Right ventricle myocardium superior (tissue), 1 donor: ENCODE data around the gene RIN2. TPM values are rescaled to one million over a fixed set of nuclear protein-coding genes. Genes with fewer than 3 reads are reported as not detected.
"Not testable (repeated sequence)": the region's sequence is repeated elsewhere in the genome, so short reads cannot be mapped to it uniquely, and the experiment has no call there.

ENCODE experiments used
- ATAC-seq: fragments of 200-7000 bp; cut with Tn5 transposase; one replicate; pipeline ENCODE4 v1.9.1; 2020; ENCODE audit warnings: mild to moderate bottlenecking; ENCODE audit not compliant: poor library complexity
- DNase-seq: peaks from one replicate; pipeline ENCODE4 v3.0.0-alpha.2; 2020
- intact Hi-C: fragments of 100-400 bp; cut with DNase I; formaldehyde crosslinking; loops from one replicate; pipeline ENCODE4 v1.11.2; 2022
- total RNA-seq: library from RNA; stranded (reverse); fragmentation: NEBNext Ultra II Directional; extraction: Animal tissue kit (Norgen Biotek cat#: 25700); gene quantifications from one replicate; pipeline ENCODE4 v1.2.1, GENCODE V29; 2021
- donor health status: DM: no; HTN: yes; CAD: no; lungs with severe emphysema.

Gene RIN2
- total RNA-seq, 1 donor from 2014 or later, result 52.4 TPM

DNA sequence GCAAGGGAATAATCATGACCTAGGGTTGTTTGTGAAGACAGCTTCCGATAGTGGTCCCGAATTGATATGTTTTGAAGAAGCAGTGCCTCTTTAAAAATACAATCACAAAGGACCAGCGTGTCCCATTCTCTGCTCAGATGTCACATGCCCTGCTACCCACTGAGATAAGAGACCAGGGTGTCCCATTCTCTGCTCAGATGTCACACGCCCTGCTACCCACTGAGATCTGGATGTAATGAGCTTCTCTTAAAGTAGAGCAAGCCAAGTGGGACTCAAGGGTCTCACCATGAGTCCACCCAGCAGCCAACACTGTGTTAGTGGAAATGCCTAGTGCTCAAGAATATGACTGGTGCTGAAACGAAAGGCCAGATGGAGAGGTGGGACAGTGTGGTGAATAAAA lies 22.2 kb downstream of the RIN2 start:
- intact Hi-C loops, result loop anchor here (5.0 to 10.0 kb wide), 2 partner anchors 85 to 212 kb away; no protein-coding TSS in a partner anchor
- no peak for DNase-seq
- ATAC-seq, result peak; percentile 66

DNA sequence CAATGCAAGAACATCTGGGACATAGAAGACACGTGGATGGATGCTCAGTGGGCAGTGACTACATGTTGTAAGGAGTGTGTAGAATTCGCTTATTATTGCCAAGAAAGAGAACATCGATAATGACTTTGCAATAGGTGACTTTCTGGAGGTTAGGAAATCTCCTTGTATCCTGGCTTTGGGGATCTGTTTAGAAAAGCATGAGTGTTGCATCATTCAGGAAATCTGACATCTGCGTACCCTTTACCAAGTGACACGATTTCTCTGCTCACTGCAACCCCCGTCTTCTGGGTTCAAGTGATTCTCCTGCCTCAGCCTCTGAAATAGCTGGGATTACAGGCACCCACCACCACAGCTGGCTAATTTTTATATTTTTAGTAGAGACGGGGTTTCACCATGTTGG lies 23.2 kb downstream of the RIN2 start:
- ATAC-seq (no peak), DNase-seq (no peak)
- intact Hi-C loops, result loop anchor here (5.0 to 10.0 kb wide), 2 partner anchors 86 to 211 kb away; no protein-coding TSS in a partner anchor

DNA sequence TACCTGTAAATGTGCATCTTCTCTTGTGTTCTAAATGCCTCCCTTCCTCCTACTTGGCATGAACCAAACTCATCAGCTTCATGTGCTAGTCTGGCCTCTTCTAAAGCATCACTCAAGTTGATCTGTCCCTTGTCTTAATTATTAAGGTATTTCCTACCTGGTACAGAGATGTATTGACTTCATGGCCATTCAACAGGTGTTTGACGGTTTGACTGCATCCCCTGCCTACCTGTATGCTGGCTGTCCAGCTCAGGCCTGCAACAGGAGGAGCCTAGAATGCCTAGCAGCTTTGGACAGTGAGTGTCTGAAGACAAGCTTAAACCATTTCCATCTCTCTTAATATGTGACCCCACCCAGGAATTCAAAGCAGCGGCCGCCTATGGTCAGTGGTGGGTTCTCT lies 24.6 kb downstream of the RIN2 start:
- DNase-seq, result no peak
- intact Hi-C loops, result loop anchor here (5.0 to 10.0 kb wide), 2 partner anchors 88 to 210 kb away; no protein-coding TSS in a partner anchor
- no peak for ATAC-seq

DNA sequence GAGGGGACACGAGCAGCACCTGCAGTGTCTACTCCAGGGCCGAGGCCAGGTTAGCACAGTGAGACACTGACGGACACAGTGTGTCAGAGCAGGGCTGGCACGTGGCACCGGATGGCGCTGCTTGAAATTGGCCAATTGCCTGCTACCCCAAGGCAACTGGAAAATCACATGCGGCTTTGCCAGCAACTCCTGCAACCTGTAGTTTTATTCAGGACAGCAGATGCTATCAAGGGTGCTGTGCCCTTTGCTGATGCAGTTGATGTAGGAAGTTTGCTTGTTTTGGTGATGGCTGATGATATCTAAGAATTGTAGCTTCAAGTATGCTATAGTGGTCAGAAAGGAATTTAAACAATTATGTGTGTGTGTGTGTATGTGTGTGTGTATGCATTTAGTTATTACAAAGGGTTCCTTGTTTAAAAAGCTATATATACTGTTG lies 25.9 kb downstream of the RIN2 start:
- intact Hi-C loops, result loop anchor here (5.0 to 10.0 kb wide), 2 partner anchors 89 to 208 kb away; no protein-coding TSS in a partner anchor
- ATAC-seq (peak; percentile 42), DNase-seq (peak; percentile 67)

DNA sequence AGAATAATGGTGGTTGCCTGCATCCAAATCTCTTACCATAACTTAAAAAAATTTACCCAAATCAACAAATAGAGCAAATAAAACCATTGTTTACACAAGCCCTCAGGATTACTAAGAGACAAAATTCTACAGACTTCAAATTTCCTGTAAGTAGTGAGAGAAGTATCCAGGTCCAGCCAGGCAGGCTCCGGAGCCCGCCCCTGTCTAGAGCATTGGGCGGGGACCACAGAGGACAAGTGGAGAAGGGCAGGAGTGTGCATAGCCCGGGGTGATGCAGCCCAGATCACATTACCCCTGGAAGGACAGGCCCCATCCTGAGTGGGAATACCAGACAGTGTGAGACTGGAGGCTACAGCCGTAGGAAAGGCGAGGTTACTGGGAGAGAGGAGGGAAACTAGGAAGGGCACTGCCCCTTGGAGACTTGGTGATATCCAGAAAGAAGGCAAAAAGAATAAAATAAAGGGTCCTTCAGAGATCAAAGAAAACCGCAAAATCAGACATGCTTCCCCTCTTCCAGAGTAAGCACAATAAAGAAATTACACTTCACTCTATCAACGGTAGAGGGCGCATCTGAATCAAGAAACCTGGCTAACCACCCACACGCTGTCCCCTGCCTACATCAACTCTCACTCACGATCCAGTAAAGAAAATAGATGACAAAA lies 26.6 kb downstream of the RIN2 start:
- ATAC-seq (peak; percentile 79), DNase-seq (peak; percentile 58)
- intact Hi-C loops, result loop anchor here (5.0 to 10.0 kb wide), 2 partner anchors 90 to 208 kb away; no protein-coding TSS in a partner anchor

DNA sequence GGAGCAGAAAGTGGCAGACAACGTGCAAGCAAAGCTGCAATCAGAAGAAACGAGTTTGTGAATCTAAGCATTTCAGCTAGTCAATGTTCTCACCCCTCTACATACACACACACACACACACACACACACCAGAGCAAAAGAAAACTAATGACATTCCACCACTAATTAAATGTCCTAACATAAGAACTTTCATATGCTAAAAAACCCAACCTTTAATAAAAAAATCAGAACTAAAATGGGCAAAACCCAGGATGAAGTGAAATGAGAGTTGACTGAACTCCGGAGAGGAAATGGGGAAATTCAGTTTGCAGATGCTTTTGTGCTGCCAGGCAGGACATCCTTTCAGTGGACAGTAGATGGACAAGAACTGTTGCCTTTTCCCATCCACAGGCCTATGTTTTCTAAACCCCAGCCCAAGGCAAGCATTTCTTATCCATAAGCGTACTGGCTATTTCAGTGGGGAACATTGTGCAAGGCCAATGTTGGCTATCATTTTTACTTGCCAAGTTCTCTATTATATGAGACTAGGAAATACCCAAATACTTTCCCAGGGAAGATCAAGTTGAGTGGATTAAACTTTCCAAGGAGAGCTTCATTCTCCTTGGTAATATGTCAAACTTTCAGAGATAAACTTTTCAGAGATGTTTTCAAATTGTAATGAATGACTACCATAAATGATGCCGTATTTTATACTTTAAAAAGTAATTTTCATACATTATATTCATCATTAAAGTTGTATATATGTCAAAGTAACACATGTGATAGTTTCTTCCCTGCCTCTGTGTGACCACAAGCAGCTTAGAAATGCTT lies 27.3 kb downstream of the RIN2 start:
- intact Hi-C loops, result loop anchor here (10.0 kb wide), 1 partner anchor 91 kb away; no protein-coding TSS in a partner anchor
- peak; percentile 32 for ATAC-seq

DNA sequence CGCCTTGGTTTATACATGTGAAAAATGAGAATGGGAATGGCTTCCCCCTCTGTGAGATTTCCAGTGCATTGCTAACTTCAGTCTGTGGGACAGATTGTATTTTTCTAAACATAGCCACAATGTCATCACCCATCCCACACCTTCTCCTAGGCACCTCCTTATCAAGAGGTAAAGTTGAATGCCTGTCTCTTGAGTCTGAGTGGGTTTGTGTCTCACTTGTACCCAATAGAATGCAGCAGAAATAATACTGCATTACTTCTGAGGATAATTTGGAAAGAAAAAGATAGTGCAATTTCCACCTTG lies 27.9 kb downstream of the RIN2 start:
- intact Hi-C loops, result loop anchor here (10.0 kb wide), 1 partner anchor 91 kb away; no protein-coding TSS in a partner anchor
- ATAC-seq, result peak; percentile 83

More for the DNA sequence above, 27.3 kb downstream of the RIN2 start:
- no peak for DNase-seq

DNA sequence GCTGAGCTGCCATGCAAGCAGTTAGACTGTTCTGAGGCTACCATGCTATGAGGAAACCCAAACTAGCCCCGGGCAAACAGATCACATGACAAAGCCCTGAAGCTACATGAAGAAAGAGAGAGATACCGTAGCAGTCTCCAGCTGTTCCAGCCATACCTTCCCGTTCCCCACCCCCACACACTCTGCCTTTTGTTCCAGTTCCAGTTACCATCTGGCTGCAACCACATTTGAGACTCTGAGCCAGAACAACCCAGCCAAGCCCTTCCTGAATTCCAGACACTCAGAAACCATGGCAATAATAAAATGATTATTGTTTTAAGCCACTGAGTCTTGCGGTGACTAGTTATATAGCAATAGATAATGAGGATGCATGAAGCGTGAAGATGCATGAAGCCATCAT lies 28.3 kb downstream of the RIN2 start:
- intact Hi-C loops, result loop anchor here (10.0 kb wide), 1 partner anchor 92 kb away; no protein-coding TSS in a partner anchor
- ATAC-seq, result peak; percentile 52
- DNase-seq, result peak; percentile 66

More for the DNA sequence above, 27.9 kb downstream of the RIN2 start:
- DNase-seq, result no peak

DNA sequence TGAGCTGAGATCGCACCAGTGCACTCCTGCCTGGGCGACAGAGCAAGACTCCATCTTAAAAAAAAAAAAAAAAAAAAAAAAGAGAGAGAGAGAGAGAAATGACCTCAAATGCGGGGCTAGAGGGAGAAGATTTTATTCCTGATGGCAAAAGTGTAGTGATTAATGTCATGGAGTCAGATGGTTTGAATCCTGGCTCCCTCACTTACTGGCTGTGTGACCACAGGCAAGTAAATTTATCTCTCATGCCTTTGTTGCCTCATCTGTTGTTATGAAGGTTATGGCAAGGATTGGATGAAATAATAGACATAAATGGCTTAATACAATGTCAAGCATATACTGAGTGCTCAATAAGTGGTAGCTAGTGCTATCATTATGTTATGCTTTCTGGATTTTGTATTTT lies 29.3 kb downstream of the RIN2 start:
- DNase-seq (no peak), ATAC-seq (no peak)
- intact Hi-C loops, result loop anchor here (10.0 kb wide), 1 partner anchor 93 kb away; no protein-coding TSS in a partner anchor

DNA sequence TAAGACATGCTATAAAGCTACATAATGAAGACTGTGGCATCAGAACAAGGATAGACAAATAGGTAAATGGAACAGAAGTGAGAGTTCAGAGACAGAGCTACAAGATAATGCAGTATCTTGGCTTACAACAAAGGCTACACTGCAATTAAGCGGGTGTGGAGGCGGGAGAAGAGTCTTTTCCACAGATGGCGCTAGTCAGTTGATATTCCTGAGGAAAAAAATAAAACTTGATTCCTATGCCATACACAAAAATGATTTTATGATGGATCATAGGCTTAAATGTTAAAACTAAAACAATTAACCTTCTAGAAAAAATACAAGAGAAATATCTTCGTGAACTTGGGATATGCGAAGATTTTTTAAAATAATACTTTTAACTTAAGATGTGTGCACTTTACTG lies 31.0 kb downstream of the RIN2 start:
- ATAC-seq, result no peak
- intact Hi-C loops, result loop anchor here (10.0 kb wide), 1 partner anchor 94 kb away; no protein-coding TSS in a partner anchor
- DNase-seq, result no peak

DNA sequence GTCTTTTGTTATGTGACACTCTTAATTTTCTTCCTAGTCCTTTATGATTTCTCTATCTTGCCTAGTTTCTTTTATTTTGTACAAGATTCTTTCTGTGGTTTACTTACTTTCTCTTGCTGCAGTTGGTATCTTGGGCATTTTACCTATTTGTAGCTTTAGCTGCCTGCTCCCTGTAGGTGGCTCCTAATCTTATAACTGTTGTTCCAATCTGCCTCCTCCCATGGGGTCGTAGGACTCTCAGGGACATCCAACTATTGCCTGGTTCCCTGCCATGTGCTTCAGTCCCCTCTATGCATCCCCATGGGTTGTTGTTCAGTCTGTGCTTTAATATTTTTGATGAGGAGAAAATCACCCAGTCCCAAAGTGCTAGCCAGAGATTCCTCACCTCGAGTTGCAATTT lies 31.4 kb downstream of the RIN2 start:
- intact Hi-C loops, result loop anchor here (10.0 kb wide), 1 partner anchor 95 kb away; no protein-coding TSS in a partner anchor
- no peak for ATAC-seq
- no peak for DNase-seq

DNA sequence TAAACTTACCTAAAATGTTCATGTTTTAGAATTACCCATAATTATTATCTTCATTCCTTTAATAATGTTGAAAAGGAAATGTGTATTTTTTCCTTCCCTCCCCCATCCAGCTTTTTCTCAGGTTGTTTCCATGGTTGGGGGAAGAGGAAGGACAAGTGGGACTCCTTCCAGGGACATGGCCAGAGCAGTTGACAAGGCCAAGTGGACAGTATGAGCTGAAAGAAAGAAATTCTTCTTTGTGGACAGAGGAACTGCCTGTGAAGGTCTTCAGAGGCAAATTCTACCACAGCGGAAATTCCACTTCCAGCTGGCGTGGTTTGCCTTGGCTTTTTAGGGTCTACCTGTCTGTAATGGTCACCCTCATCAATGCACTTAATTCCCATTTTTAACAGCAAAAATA lies 33.8 kb downstream of the RIN2 start:
- no peak for ATAC-seq

DNA sequence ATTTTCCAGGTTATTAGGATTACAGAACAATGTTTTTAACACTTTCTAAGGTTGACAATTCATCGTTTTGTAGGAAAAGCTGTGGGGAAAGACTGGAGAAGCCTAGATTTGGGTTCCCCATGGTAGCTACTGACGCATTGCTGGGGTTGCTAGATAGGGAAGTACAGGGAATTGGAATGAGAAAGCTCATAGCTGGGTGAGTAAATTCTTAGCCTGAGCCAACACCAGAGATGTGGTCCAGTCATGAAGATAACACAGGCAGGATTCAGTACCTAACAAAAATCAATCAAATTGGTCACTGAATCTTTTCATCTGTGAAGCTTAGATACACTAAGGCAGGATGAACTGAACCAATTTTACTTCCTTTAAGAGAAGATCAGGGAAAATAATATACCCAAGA lies 35.7 kb downstream of the RIN2 start:
- ATAC-seq (no peak), DNase-seq (no peak)
- intact Hi-C loops, result no loop called here

More for the DNA sequence above, 33.8 kb downstream of the RIN2 start:
- DNase-seq, result no peak
- intact Hi-C loops, result no loop called here

DNA sequence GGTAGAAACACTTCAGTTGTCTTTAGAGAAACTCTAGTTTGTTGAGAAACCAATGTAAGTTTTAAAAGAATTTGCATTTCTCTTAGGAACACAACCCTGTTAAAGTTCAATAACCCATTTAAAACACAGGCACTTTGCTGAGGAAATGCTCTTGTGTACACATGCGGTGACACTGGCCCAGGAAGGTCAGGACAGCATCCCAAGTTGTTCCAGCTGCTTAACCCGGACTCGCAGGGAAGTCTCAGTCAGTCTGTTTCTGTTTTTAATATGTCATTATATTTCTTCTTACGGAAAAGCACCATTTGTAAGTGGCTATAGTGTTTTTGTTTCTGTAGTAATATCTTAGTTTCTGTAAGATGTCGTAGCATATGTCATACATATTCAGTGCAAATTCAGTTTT lies 36.9 kb downstream of the RIN2 start:
- no peak for ATAC-seq
- DNase-seq, result no peak

DNA sequence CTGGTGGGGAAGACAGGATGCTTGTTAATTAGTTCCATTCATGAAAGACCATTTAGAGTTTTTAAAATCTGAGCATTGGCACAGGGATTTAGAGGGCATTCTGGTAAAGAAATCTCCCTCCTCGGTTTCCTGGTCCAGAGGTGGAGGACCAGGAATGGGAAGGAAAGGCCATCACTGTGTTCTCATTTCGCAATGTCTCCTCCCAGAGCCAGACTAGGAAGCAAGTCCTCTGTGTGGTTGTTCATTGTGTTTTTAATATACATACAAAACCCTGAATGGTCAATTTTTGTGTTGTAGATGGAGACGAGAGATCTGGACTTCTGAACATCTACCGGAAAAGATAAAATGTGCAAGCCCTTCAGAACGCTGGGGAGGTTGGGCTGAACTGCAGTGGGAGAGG lies 41.3 kb downstream of the RIN2 start:
- intact Hi-C loops, result no loop called here
- no peak for ATAC-seq

More for the DNA sequence above, 36.9 kb downstream of the RIN2 start:
- intact Hi-C loops, result no loop called here

DNA sequence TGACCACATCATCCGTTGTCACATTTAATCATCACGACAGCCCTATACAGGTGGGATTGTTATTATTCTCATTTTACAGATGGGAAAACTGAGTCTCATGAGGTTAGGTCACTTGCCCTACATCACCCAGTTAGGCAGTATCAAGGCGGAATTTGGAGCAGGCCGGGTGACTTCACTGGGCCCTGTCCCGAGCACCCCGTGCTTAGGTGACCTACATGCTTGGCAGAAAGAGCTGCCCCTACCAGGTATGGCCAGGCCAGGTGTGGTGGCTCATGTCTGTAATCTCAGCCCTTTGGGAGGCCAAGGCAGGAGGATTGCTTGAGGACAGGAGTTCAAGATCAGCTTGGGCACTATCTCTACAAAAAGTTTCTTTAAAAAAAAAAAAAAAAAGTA lies 44.0 kb downstream of the RIN2 start:
- intact Hi-C loops, result loop anchor here (5.0 kb wide), 1 partner anchor 115 kb away; no protein-coding TSS in a partner anchor
- ATAC-seq, result no peak
- DNase-seq, result no peak

More for the DNA sequence above, 41.3 kb downstream of the RIN2 start:
- DNase-seq, result no peak

DNA sequence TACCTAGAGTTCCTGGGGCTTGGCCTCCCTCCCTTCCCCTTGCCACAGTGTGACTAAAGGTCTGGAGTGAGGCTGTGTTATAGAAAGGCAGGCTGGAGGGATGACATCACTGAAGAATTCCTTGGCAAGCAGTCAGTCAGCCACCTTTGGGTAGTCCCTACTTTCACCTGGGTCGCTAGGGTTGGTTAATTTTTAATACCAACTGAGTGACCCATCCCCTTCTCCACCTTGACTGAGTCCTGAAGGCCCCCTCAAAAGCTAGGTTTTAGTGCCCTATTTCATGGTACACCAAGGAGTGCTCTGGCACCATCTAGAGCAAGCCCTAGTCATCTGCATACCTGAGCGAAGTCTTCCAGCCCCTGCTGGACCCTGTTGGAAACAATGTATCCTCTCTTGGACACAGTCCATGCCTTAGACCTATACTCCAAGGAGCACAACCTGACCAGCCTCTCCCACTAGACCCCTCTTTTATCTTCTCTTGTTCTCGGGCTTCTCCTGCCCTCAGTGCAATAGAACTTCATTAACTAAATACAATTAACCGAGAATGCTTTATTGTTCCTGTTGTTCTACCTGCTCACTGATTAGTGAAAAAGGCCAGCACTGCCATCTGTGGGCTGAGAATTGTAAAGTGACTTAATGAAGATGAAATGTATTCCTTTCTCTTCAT lies 44.6 kb downstream of the RIN2 start:
- intact Hi-C loops, result loop anchor here (5.0 kb wide), 1 partner anchor 115 kb away; no protein-coding TSS in a partner anchor

DNA sequence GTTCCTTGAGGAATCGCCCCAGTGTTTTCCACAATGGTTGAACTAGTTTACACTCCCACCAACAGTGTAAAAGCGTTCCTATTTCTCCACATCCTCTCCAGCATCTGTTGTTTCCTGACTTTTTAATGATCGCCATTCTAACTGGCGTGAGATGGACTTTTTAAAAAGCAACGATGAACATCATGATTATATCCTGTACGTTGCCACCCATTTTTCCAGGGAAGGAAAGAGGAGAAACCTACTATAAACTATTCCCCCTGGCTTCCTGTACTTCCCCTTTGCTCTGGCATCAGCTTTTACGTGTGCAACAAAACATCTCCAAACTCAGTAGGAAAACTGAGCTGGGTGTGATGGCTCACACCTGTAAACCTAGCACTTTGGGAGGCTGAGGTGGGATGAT lies 48.2 kb downstream of the RIN2 start:
- DNase-seq, ATAC-seq, intact Hi-C loops: not testable (repeated sequence)

More for the DNA sequence above, 44.6 kb downstream of the RIN2 start:
- ATAC-seq (peak; percentile 63), DNase-seq (no peak)

DNA sequence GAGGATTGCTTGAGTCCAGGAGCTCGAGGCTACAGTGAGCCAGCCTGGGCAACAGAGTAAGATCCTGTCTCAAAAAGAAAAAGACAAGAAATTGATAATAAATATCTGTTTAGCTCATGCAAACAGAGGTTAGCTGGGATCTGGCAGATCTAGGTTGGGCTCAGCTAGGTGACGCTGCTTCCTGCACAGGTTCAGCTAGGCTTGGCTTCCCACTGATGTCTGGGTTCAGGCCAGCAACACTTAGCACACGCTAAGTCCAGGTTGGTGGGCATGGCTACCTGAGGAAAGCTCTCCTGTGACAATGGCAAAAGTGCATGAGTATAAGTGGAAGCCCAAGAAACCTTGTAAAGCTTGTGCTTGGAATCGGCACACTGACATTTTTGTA lies 48.7 kb downstream of the RIN2 start:
- intact Hi-C loops, result no loop called here
- peak; percentile 24 for ATAC-seq
- DNase-seq, result no peak
